Limb (tissue), 2 donors: ENCODE measurements around the gene AFG1L.

ENCODE experiments used
- DNase-seq, 2 donors: peaks; one replicate each; pipeline ENCODE4 v3.0.0-alpha.2; 2016; ENCODE audit errors: extremely low spot score in 2 of 2

AFG1L gene

DNA sequence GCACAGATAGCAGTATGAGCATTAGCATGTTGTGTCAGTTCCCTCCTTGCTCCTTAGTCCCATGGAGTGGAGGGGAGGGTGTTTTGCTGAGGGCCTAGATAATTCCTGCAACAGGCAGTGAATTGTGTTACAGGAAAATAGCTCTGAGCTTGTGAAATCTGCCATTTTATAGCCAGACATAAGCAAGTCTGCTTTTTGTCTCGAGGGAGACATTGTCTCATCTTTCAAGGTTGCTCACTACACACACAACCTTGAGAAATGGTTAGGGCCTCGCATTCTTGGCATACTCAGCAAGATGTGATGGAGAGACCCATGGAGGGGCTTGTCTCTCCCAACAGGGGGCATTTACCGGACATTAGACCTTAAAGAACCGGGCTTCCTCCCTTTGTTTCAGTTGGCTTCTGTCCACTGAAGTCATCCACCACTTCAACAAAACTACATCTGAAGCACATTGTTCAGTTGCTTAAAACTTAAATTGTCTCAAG lies 157.9 kb downstream of the AFG1L start:
- peak; percentile 41 to 58 for DNase-seq

DNA sequence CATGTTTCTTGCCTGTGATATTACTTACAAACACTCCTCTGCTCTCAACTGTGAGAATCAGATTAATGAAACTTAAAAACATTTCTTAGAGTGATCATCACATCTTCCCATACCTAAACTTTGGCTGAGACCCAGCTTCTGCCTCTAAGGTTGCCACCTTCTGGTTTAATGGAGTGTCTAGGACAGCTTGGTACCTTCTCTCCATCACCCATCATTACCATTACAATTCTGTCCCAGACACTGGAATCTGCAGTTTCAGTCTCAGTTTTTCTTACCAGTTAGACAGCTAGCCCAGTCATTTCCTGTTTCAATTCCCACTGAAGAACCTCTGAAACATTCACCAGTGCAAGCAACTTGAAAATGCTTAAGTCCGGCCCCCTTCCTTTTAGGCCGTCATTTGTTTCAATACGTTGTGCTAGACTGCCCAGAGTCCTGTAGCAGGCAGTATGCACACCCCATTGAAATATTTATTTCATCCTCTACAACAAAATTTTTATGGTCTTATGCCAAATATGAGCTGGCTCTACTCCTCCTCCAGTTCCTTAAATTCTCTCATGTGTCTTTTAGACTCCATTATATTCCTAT lies 158.8 kb downstream of the AFG1L start:
- peak in 1 of 2 donors; percentile 50 for DNase-seq

- DNase-seq, result no peak
Observed at GRCh38 chr6:108454356-108454755, 159.5 kb downstream of the AFG1L start.

- DNase-seq, result no peak
Observed at GRCh38 chr6:108455688-108456087, 160.8 kb downstream of the AFG1L start.

GRCh38 chr6:108463784-108464183 lies 168.9 kb downstream of the AFG1L start:
- DNase-seq, result peak; percentile 49 to 76

GRCh38 chr6:108464418-108465097 lies 169.7 kb downstream of the AFG1L start:
- peak in 1 of 2 donors; percentile 64 for DNase-seq

- DNase-seq, result no peak
Observed at GRCh38 chr6:108465098-108465495, 170.2 kb downstream of the AFG1L start.

GRCh38 chr6:108468346-108468745 lies 173.5 kb downstream of the AFG1L start:
- DNase-seq, result no peak

DNA sequence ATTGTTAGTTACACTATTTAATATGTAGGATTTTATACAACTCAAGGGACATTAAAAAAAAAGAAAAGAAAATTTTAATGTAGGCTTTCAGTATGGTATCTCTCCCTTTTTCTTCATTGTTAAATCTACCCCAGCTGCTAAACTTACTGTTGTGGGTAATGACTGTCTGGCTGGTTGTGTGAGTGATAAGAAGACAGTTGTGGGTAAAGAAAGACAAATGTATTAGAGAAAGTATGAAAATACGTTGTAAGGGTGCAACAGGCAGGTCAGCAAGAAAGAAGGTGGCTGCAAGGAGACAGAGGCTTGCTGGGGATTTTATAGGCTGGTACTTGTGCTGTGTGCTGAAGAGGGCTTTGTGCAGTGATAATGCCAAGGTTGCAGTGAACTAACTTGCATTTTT lies 174.5 kb downstream of the AFG1L start:
- no peak for DNase-seq

DNA sequence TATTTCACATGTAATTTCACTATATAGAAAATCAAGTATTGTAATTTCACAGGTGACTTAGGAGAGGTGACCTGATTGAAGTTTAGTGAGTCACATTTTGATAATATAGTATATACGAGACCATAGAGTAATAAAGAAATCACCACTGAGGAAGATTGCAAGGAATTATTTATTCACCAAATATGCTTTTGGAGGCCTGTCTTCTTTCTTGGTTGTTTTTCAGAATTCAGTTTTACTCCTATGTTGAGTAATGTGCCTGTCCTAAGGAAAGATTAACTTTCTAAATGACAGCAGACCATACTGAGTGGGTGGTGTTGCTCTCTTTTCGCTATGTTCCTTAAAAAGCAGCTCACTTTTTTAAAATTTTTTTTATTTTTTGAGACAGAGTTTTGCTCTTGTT lies 178.3 kb downstream of the AFG1L start:
- no peak for DNase-seq

DNA sequence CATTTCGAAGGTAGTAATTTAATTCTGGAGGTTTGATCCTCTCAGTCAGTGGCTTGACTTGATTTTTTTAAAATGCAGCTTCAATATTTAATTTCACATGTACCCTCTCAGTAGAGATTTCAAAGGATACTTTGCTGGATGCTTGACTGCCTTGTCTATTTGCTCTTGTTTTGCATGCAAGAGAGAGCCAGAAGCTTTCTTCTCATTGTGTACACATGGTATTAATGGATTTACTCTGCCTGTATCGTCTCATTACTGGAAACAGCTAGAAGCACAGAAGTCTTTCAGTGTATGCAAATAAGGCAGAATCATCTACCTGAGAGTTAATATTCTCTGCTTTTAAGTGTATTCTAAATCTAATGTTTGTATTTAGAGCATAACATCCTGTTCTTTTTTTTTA lies 181.5 kb downstream of the AFG1L start:
- no peak for DNase-seq

DNA sequence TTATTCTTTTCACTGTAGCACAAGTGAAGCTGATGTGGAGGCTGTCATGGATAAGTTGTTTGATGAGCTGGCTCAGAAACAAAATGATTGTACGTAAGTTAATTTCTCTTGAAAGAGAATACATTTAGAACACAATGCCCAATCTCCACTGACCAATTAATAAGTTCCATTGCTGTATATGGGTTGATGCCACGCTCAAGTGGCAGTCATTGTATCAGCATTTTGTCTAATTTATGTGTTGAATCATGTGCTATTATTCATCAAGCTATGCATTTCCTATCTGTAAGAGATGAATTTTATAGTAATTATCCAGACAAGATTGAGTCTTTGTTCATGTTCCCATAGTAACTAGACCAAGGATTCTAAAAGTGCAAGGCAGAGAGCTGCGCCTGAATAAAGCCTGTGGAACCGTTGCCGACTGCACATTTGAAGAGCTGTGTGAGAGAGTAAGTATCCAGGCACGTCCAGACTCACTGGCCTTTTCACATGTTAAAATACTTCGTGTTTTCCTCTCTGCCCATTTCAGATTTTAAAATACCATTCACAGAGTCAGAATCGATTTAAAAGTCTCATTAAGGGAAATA lies 182.1 kb downstream of the AFG1L start:
- no peak for DNase-seq

GRCh38 chr6:108482559-108482958 lies 187.7 kb downstream of the AFG1L start:
- DNase-seq, result no peak

GRCh38 chr6:108484016-108484415 lies 189.2 kb downstream of the AFG1L start:
- DNase-seq, result no peak

- no peak for DNase-seq
Observed at GRCh38 chr6:108489699-108490098, 194.8 kb downstream of the AFG1L start.

DNA sequence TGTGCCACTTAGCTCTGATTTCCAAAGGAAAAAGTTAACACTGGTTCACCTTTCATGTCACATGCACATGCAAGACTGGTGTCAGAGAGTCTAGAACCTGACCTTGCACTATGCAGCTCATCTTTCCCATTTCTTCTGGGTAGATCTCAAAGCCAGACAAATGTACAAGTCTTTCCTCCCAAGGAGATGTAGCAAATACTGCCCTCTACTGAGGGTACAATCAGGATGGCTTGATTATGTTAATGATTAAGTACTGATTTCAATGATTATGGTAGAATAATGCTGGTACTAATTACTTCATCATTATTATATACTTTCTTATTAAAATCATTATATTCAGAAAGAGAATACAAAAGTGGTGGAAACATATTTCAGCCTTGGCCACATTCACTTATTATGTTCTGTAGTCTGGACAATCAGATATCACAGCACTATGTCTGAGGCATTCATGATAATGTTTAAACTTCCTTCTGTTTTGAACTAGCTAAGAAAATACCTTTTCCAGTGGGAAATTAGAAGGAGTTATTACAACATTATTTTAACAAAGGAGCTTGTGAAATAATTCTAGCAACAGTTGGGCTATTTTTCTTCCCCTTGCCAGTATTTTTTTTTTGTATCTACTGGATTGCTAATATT lies 197.4 kb downstream of the AFG1L start:
- DNase-seq, result peak in 1 of 2 donors; percentile 50

- no peak for DNase-seq
Observed at GRCh38 chr6:108494434-108494833, 199.6 kb downstream of the AFG1L start.

GRCh38 chr6:108497883-108498282 lies 203.0 kb downstream of the AFG1L start:
- peak in 1 of 2 donors; percentile 35 for DNase-seq

GRCh38 chr6:108501559-108501958 lies 206.7 kb downstream of the AFG1L start:
- DNase-seq, result no peak

DNA sequence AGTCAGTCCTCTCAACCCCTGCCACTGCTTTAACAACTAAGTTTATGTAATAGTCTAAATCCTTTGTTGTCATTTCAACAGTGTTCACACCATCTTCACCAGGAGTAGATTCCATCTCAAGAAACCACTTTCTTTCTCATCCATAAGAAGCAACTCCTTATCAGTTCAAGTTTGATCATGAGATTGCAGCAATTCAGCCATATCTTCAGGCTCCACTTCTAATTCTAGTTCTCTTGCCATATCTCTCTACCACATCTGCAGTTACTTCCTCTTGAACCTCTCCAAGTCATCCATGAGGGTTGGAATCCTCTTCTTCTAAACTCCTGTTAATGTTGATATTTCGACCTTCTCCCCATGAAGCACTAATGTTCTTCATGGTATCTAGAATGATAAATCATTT lies 208.0 kb downstream of the AFG1L start:
- no peak for DNase-seq

DNA sequence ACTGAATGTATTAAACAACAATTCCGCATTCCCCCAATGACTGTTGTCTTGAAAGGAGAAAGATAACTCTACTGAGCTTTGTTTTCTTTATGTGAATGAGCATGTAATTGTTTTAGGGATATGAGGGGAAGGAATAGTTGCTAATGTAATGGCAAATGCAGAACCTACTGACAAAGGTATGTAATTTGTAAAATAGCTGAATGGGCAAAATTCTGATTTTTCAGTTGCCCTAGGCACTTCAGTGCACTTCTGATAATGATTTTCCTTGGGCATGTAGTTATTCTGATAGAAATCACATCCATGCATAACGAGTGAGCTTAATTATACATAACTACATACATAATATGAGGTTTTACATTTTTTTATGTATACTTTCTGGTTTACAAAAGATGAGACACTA lies 212.5 kb downstream of the AFG1L start:
- no peak for DNase-seq
